GF-D8 (cell line): ENCODE results near the gene GJC2.
"Not testable (repeated sequence)": the region's sequence is repeated elsewhere in the genome, so short reads cannot be mapped to it uniquely, and the experiment has no call there.

Experiments
- DNase-seq: peaks from one replicate; lab custom pipeline; 2025; lab: John Stamatoyannopoulos, UW

Gene GJC2

GRCh38 chr1:228173528-228174481, 24.1 kb downstream of the GJC2 start:
- DNase-seq: not testable (repeated sequence)

GRCh38 chr1:228174482-228175315, 25.0 kb downstream of the GJC2 start:
- DNase-seq: no peak

GRCh38 chr1:228175316-228176023, 25.7 kb downstream of the GJC2 start:
- DNase-seq: no peak

- no peak for DNase-seq
Observed at GRCh38 chr1:228176024-228176395, 26.3 kb downstream of the GJC2 start.

GRCh38 chr1:228176461-228177182, 26.9 kb downstream of the GJC2 start:
- no peak for DNase-seq

GRCh38 chr1:228177183-228177475, 27.4 kb downstream of the GJC2 start:
- DNase-seq: no peak

GRCh38 chr1:228177721-228178710, 28.3 kb downstream of the GJC2 start:
- no peak for DNase-seq

GRCh38 chr1:228178737-228179684, 29.3 kb downstream of the GJC2 start:
- no peak for DNase-seq

- DNase-seq: no peak
Observed at GRCh38 chr1:228180271-228180958, 30.7 kb downstream of the GJC2 start.

GRCh38 chr1:228180959-228181644, 31.4 kb downstream of the GJC2 start:
- no peak for DNase-seq

- DNase-seq: no peak
Observed at GRCh38 chr1:228181645-228182034, 31.9 kb downstream of the GJC2 start.

- no peak for DNase-seq
Observed at GRCh38 chr1:228182296-228183030, 32.7 kb downstream of the GJC2 start.

- no peak for DNase-seq
Observed at GRCh38 chr1:228184152-228184551, 34.4 kb downstream of the GJC2 start.

- no peak for DNase-seq
Observed at GRCh38 chr1:228185641-228185965, 35.9 kb downstream of the GJC2 start.

GRCh38 chr1:228188249-228188648, 38.5 kb downstream of the GJC2 start:
- DNase-seq: not testable (repeated sequence)

- DNase-seq: no peak
Observed at GRCh38 chr1:228190182-228190581, 40.5 kb downstream of the GJC2 start.

GRCh38 chr1:228190778-228191177, 41.0 kb downstream of the GJC2 start:
- DNase-seq: no peak

GRCh38 chr1:228194436-228194835, 44.7 kb downstream of the GJC2 start:
- DNase-seq: no peak
